ENCODE measurements around the gene PGGHG. TPM values are rescaled to one million over a fixed set of nuclear protein-coding genes. Genes with fewer than 3 reads are reported as not detected.

PGGHG gene
- total and polyA plus RNA-seq, 4 donors: 21.6 to 145 (median 87.9) TPM

DNA sequence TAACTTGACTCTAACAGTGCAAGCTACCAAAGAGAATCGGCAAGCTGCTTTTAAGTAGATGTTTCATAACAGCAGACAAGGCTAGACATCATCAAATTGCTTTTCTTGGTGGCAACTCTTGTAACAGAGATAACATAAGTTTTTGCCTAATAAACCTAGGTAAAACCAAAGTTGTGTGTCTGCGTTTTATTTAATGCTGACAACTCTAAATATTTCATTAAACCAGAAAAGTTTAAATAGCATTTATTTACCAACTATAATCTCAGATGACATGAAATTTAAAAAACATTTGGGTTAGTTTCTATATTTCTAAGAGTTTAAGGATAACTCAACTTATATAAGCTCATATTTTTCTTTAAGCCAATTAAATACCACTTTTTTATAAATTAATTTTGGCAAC lies 51.0 kb downstream of the PGGHG start:
- H3K27ac ChIP-seq (ENCODE audit: low read depth in 1 of 2, low read length in 1 of 2): no peak overlapping the region
- DNase-seq: no peak
- WGBS, 2 donors: 97 to 99% methylated on average over 2 of the region's 2 CpGs
- H3K9ac ChIP-seq (ENCODE audit: insufficient read depth in 1 of 2, low read length in 2 of 2): no peak overlapping the region
- no peaks in the 10 kb centered on the region for H3K9me3 ChIP-seq (ENCODE audit: control insufficient read depth in 4 of 4, insufficient read depth in 3 of 4, low read length in 3 of 4)
- peaks cover 1 to 17% (median 10%) of the 10 kb centered on the region in 5 donors for H3K4me1 ChIP-seq (ENCODE audit: control insufficient read depth in 5 of 5, insufficient read depth in 5 of 5, low read length in 5 of 5)
- no peaks in the 10 kb centered on the region for H3K36me3 ChIP-seq (ENCODE audit: control insufficient read depth in 4 of 4, insufficient read depth in 4 of 4, low read length in 4 of 4)
- no peak for TF ChIP-seq CTCF (IDR thresholded peaks at IDR 0.05; ENCODE audit: control extremely low read depth, extremely low read depth)
- ATAC-seq (ENCODE audit: insufficient read depth, low FRiP score): no peak
- no peaks in the 10 kb centered on the region for H3K27me3 ChIP-seq (ENCODE audit: control insufficient read depth in 3 of 3, insufficient read depth in 3 of 3, low read length in 2 of 3)
- no peak overlapping the region for H3K4me3 ChIP-seq

DNA sequence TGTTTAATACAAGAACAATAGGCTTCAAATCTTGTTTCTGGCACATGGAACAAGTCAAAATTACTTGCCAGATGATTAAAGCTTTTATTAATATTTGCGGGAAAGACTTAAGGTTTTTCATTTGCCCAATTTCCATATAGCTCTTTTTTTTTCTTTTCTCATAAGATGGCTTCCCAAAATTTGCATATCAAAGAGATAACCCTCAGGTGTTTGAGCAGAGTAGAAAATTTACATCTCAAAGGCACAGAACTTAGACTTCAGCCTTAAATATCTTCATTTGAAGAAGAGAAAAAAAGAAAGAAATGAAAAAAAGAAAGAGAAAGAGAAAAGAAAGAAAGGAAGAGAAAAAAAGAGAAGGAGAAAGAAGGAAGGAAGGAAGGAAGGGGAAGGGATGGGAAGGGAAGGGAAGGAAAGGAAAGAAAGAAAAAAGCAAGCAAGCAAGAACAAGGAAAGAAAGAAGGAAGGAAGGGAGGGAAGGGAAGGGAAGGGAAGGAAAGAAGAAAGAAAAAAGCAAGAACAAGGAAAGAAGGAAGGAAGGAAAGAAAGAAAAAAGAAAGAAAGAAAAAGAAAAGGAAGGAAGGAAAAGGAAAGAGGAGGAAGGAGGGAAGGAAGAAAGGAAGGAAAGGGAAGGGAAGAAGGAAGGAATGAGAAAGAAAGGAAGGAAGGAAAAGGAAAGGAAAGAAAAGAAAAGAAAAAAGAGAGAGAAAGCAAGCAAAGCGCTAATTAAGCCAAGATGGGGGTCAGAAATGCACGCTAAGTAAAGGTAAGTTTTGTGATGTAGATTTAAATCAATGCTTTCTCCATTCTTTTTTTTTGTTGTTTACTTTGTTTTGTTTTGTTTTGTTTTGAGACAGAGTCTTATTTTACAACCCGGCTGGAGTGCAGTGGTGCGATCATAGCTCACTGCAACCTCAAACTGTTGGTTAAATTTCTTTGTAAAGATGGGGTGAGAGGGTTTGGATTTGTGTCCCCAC lies 51.9 kb downstream of the PGGHG start:
- Histone ChIP-seq H3K4me3 (no peak overlapping the region), H3K27me3 (ENCODE audit: control insufficient read depth in 3 of 3, insufficient read depth in 3 of 3, low read length in 2 of 3) (no peaks in the 10 kb centered on the region), H3K27ac (ENCODE audit: low read depth in 1 of 2, low read length in 1 of 2) (no peak overlapping the region), H3K36me3 (ENCODE audit: control insufficient read depth in 4 of 4, insufficient read depth in 4 of 4, low read length in 4 of 4) (no peaks in the 10 kb centered on the region), H3K9ac (ENCODE audit: insufficient read depth in 1 of 2, low read length in 2 of 2) (no peak overlapping the region), H3K4me1 (ENCODE audit: control insufficient read depth in 5 of 5, insufficient read depth in 5 of 5, low read length in 5 of 5) (peaks cover 1 to 11% (median 7%) of the 10 kb centered on the region in 5 donors), H3K9me3 (ENCODE audit: control insufficient read depth in 4 of 4, insufficient read depth in 3 of 4, low read length in 3 of 4) (no peaks in the 10 kb centered on the region)
- 85 to 89% methylated on average over 5 of the region's 5 CpGs for WGBS, 2 donors
- ATAC-seq (ENCODE audit: insufficient read depth, low FRiP score) (no peak), DNase-seq (no peak)
- no peak for TF ChIP-seq CTCF (IDR thresholded peaks at IDR 0.05; ENCODE audit: control extremely low read depth, extremely low read depth)

GRCh38 chr11:342328-342727 lies 53.4 kb downstream of the PGGHG start:
- Histone ChIP-seq H3K9me3 (ENCODE audit: control insufficient read depth in 4 of 4, insufficient read depth in 3 of 4, low read length in 3 of 4) (no peaks in the 10 kb centered on the region), H3K4me1 (ENCODE audit: control insufficient read depth in 5 of 5, insufficient read depth in 5 of 5, low read length in 5 of 5) (peaks cover 0 to 1% (median 0%) of the 10 kb centered on the region in 5 donors), H3K27me3 (ENCODE audit: control insufficient read depth in 3 of 3, insufficient read depth in 3 of 3, low read length in 2 of 3) (no peaks in the 10 kb centered on the region), H3K9ac (ENCODE audit: insufficient read depth in 1 of 2, low read length in 2 of 2) (no peak overlapping the region), H3K27ac (ENCODE audit: low read depth in 1 of 2, low read length in 1 of 2) (no peak overlapping the region), H3K36me3 (ENCODE audit: control insufficient read depth in 4 of 4, insufficient read depth in 4 of 4, low read length in 4 of 4) (no peaks in the 10 kb centered on the region), H3K4me3 (no peak overlapping the region)
- DNase-seq (no peak), ATAC-seq (ENCODE audit: insufficient read depth, low FRiP score) (no peak)
- no peak for TF ChIP-seq CTCF (IDR thresholded peaks at IDR 0.05; ENCODE audit: control extremely low read depth, extremely low read depth)
- WGBS, 2 donors: 65 to 67% methylated on average over 3 of the region's 3 CpGs

Data from lung (tissue), 12 donors.